Measurements from ENCODE around the gene WDR90.

The WDR90 gene

DNA sequence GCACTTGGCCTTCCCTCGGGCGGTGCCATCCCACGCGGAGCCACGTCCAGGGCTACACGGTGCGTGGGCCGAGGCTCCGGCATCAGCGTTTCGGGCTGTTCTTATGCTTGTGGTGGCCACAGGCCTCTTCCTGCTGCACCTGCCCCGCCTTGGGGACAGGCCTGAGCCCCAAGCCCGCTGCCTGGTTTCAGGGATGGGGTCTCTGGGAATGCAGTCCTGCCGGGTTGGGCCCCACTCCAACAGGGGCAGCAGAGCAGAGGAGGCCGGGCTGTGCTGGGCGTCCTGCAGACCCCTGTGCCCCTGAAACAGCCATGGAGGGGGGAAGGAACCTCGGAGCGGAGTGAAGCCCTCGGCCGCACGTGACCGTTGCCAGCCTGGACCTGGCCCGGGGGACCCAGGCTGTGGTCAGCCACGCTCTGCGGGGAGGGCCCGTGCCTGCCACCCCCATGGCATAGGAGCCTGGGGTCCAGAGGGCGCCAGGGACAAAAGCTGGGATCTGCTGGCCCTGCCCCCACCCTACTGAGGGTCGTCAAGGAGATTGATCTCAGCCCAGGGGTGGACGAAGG, 18.8 kb upstream of the WDR90 start:
- no peak for TF ChIP-seq POLR2A (IDR thresholded peaks at IDR 0.05; ENCODE audit: low read depth, low read length)
- no peak for DNase-seq (ENCODE audit: insufficient read length, low spot score)
- FAIRE-seq, result no peak

- DNase-seq (ENCODE audit: insufficient read length, low spot score) (no peak), FAIRE-seq (no peak)
- no peak for TF ChIP-seq POLR2A (IDR thresholded peaks at IDR 0.05; ENCODE audit: low read depth, low read length)
Measured at GRCh38 chr16:630815-631405, 18.3 kb upstream of the WDR90 start, which contains the start of gene WFIKKN1. Gene WFIKKN1, plus strand, starts transcription at chr16:630985. Its CDS starts 269 bp downstream, at chr16:631254.

- TF ChIP-seq POLR2A (IDR thresholded peaks at IDR 0.05; ENCODE audit: low read depth, low read length), result no peak
- FAIRE-seq (no peak), DNase-seq (ENCODE audit: insufficient read length, low spot score) (no peak)
Measured at GRCh38 chr16:631808-632358, 17.3 kb upstream of the WDR90 start.

DNA sequence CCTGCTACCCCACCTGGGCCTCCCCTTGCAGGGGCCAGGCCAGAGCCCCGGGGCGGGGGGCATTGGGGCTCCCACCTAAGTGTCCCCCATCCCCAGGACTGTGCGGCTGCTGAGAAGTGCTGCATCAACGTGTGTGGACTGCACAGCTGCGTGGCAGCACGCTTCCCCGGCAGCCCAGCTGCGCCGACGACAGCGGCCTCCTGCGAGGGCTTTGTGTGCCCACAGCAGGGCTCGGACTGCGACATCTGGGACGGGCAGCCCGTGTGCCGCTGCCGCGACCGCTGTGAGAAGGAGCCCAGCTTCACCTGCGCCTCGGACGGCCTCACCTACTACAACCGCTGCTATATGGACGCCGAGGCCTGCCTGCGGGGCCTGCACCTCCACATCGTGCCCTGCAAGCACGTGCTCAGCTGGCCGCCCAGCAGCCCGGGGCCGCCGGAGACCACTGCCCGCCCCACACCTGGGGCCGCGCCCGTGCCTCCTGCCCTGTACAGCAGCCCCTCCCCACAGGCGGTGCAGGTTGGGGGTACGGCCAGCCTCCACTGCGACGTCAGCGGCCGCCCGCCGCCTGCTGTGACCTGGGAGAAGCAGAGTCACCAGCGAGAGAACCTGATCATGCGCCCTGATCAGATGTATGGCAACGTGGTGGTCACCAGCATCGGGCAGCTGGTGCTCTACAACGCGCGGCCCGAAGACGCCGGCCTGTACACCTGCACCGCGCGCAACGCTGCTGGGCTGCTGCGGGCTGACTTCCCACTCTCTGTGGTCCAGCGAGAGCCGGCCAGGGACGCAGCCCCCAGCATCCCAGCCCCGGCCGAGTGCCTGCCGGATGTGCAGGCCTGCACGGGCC, 16.5 kb upstream of the WDR90 start:
- no peak for TF ChIP-seq POLR2A (IDR thresholded peaks at IDR 0.05; ENCODE audit: low read depth, low read length)

GRCh38 chr16:633336-634050, 15.7 kb upstream of the WDR90 start:
- no peak for FAIRE-seq
- DNase-seq (ENCODE audit: insufficient read length, low spot score), result no peak
- TF ChIP-seq POLR2A (IDR thresholded peaks at IDR 0.05; ENCODE audit: low read depth, low read length), result no peak

More for the DNA sequence above, 16.5 kb upstream of the WDR90 start:
- DNase-seq (ENCODE audit: insufficient read length, low spot score), result no peak
- no peak for FAIRE-seq

DNA sequence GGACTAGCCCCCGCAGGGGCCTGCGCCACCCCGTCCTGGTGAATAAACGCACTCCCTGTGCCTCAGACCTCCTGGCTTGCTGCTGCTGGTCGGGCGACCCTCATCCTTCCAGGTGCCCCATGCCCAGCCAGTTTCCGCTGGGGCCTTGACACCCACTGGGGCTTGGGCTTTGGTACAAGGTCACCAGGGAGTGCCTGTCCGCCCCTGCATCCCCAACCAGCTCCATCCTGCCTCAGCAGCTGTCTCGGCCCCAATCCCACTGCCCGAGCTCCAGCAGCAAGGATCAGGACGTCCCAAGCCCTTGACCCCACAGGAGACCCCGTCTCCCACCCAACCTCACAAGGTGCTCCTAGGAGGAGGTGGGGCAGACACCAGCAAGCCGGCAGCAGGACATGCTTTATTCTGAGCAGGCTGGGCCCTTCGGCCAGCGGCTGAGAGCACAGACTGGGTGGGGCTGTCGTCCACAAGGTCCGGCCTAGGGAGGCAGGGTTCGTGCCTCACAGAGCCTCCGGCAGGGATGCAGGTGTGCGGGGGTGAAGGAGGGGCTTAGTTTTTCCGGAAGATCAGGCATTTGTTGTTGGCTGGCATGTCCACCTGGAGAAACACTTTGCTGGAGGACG, 15.0 kb upstream of the WDR90 start:
- no peak for TF ChIP-seq POLR2A (IDR thresholded peaks at IDR 0.05; ENCODE audit: low read depth, low read length)
- no peak for FAIRE-seq
- no peak for DNase-seq (ENCODE audit: insufficient read length, low spot score)

- DNase-seq (ENCODE audit: insufficient read length, low spot score), result no peak
- TF ChIP-seq POLR2A (IDR thresholded peaks at IDR 0.05; ENCODE audit: low read depth, low read length), result no peak
- FAIRE-seq, result no peak
Measured at GRCh38 chr16:634996-635395, 14.2 kb upstream of the WDR90 start.

DNA sequence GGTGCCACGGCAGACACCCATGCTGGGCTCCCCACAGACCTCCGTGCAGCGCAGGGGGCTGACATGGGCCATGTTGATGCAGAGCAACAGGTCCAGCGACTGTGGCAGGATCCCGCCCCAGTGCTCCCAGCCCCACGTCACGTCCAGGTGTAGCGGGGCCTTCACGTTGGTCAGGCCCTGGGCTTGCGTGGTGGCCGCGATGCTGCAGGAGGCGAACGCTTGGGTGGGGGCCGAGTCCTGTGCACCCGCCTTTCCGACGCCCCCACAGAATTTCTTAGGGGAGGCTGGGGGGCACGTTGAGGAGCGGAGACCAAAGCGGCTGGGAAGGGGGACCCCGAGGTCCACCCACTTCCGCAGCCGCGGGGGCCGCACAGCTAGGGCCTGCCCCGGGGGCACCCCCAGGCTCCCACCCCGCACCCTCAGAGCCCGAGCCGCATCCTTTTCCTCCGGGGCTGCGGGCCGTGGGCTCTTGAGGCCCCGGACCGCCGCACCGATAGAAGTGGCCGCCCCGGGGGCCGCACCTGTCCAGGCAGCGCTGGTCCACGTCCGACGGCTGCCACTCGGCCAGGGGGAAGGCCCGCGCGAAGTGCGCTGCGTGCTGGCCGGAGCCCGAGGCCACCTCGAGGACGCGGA, 13.5 kb upstream of the WDR90 start:
- DNase-seq (ENCODE audit: insufficient read length, low spot score), result no peak
- no peak for TF ChIP-seq POLR2A (IDR thresholded peaks at IDR 0.05; ENCODE audit: low read depth, low read length)
- FAIRE-seq, result no peak

DNA sequence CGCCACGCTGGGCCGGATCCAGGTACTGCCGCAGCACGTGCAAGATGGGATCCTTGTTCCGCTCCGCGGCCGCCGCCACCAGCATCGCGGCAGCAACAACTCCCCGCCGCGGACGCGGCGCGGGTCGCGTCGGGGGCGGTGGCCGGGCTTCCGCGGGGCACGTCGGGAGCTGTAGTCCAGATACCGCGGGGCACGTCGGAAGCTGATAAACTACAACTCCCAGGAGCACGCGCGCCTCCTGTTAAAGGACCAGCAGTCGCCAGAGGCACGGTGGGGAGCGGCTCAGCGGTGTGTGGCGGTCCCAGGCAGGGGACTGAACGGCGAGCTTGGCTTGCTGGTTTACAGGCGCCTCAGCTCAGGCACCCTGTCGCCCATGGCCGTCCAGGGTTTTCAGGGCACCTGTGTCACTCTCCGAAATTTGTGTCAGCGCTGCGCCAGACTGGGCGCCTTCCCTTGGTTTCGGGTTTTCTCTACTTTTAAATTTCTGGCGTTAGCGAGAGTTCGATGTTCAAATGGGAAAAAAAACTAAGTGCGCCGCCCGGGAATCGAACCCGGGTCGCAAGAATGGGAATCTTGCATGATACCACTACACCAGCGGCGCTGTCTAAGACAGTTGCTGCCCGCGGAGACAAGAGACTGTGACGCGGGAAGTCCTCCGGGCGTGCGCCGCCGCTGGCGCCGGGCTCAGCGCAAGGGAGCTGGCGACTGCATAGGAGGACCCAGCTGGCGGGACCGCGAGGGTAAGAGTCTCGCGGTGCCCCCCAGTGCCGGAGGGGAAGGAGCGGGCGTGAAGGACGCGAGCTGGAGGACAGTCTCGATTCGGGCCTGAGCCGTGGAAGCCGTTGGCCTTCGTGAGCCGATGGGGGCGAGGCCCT, 12.7 kb upstream of the WDR90 start, which contains the start of gene METTL26:
TSS of gene METTL26 (minus strand) at position 100 of the 875 bp plus-strand sequence. CDS start at position 85, 15 bp downstream.
- FAIRE-seq (no peak), DNase-seq (ENCODE audit: insufficient read length, low spot score) (peak; percentile 95)
- TF ChIP-seq POLR2A (IDR thresholded peaks at IDR 0.05; ENCODE audit: low read depth, low read length), result peak; percentile 88

DNA sequence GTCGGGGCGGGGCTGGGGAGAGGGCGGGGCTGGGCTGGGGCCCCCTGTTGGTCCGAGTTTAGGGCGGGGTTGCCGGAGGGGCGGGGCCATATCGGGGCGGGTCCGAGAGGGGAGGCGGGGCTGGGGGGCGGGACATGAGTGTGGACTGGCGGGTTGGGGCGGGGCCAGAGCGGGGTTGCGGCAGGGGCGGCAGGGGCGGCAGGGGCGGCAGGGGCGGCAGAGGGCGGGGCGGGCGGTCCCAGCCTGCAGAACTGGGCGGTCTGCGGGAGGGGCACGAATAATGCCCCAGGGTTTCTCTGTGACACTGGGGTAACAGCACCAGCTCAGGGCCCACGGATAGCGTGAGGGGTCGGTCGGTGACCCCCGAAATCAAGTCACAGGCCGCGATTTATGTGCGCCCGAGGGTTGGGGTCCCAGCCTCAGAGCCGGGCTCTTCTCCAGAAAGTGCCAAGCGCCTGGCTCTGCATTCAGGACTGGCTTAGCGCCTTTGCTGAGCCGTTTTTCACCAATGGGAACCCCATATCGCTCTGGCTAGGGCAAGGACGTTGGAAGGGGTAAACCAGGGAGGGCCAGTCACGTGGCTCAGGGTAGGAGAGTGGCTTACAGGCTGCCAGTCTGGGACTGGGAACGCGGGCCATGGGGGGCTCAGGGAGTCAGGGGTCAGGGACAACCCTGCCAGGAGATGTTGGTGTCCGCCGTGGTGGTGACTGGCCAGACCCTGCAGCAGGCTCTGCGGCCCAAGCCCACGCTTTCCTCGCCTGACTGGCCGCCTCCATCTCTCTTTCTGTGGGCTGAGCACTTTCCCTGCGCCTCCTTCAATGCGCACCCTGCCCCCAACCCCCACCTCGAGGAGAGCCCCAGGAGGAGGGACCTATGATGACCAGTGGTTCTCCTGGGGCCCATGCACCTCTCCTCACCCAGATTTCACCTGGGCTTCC, 11.8 kb upstream of the WDR90 start:
- DNase-seq (ENCODE audit: insufficient read length, low spot score) (peak; percentile 99), FAIRE-seq (no peak)
- TF ChIP-seq POLR2A (IDR thresholded peaks at IDR 0.05; ENCODE audit: low read depth, low read length), result no peak

DNA sequence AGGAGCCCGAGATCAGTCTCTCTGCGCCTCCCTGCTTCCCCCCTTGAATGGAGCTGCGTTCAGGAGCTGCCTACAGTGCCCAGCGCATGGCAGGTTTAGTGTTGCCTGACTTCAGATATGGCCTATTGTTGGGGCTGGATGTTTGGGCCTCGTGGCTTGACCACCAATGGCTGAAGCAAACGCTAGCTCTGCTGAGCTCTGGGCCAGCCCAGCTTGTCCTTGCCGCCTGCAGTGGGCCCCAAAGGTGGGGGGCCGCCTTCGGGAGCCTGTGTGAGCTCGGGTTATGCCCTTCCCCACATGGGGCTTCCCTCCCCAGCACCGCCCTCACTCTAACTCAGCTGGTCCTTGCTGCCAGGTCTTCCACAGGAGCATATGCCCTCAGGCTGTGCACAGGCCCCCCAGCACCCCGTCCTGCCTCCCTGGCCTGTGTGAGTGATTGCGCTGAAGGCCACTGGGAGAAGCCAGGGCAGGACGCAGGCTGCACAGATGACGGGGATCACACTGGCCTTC, 11.1 kb upstream of the WDR90 start:
- TF ChIP-seq POLR2A (IDR thresholded peaks at IDR 0.05; ENCODE audit: low read depth, low read length), result no peak
- no peak for FAIRE-seq
- no peak for DNase-seq (ENCODE audit: insufficient read length, low spot score)
